DMS153 treated with DMSO at 0.1 percent for 48 hours (cell line): ENCODE data around the gene TNNI2.

Experiments used
- DNase-seq: peaks from one replicate; lab custom pipeline; 2025; ENCODE audit not compliant: unreplicated experiment; lab: John Stamatoyannopoulos, UW

The TNNI2 gene

GRCh38 chr11:1844221-1845094 is 5.7 kb downstream of the TNNI2 start:
- no peak for DNase-seq

GRCh38 chr11:1845095-1845429 is 6.3 kb downstream of the TNNI2 start:
- no peak for DNase-seq

GRCh38 chr11:1845561-1846452 is 7.0 kb downstream of the TNNI2 start:
- no peak for DNase-seq

- DNase-seq: no peak
Measured at GRCh38 chr11:1846453-1846932, 7.7 kb downstream of the TNNI2 start.

GRCh38 chr11:1847006-1847735 is 8.4 kb downstream of the TNNI2 start:
- no peak for DNase-seq

- no peak for DNase-seq
Measured at GRCh38 chr11:1847926-1848639, 9.3 kb downstream of the TNNI2 start.

GRCh38 chr11:1848640-1849430 is 10.1 kb downstream of the TNNI2 start:
- no peak for DNase-seq

GRCh38 chr11:1851468-1852180 is 12.8 kb downstream of the TNNI2 start:
- no peak for DNase-seq

- DNase-seq: no peak
Measured at GRCh38 chr11:1852271-1852876, 13.6 kb downstream of the TNNI2 start.

- no peak for DNase-seq
Measured at GRCh38 chr11:1852877-1853276, 14.1 kb downstream of the TNNI2 start, which contains the start of gene LSP1. TSS of gene LSP1 (plus strand) at chr11:1853084. CDS start at chr11:1853145, 61 bp downstream.

- no peak for DNase-seq
Measured at GRCh38 chr11:1853376-1854131, 14.8 kb downstream of the TNNI2 start.

- DNase-seq: no peak
Measured at GRCh38 chr11:1854132-1854948, 15.6 kb downstream of the TNNI2 start.

- DNase-seq: no peak
Measured at GRCh38 chr11:1854949-1855885, 16.4 kb downstream of the TNNI2 start.

- no peak for DNase-seq
Measured at GRCh38 chr11:1855886-1856265, 17.1 kb downstream of the TNNI2 start.

- DNase-seq: no peak
Measured at GRCh38 chr11:1856306-1857005, 17.7 kb downstream of the TNNI2 start.
